Glomerular endothelial cell (primary cell): ENCODE data around the gene TTLL5. TPM values are rescaled to one million over a fixed set of nuclear protein-coding genes. Genes with fewer than 3 reads are reported as not detected.

Experiments used
- DNase-seq: peaks from one replicate; pipeline ENCODE4 v3.0.0-alpha.2; 2011; ENCODE audit warnings: low read depth, low spot score; ENCODE audit errors: extremely low read depth
- total RNA-seq: library from RNA; depleted of rRNA; stranded (reverse); fragments of >200 nt; gene quantifications from 2 replicates; pipeline ENCODE4 v1.2.3, GENCODE V29; 2015

Gene TTLL5
- total RNA-seq, 1 donor from 2014 or later: 59.5 TPM

GRCh38 chr14:75981426-75982265 is 320.6 kb downstream of the TTLL5 start, which contains the start of gene TGFB3:
Gene TGFB3 (minus strand): TSS chr14:75981995. CDS start chr14:75980893, 1,102 bp downstream.
- no peak for DNase-seq

GRCh38 chr14:75982266-75983018 is 321.4 kb downstream of the TTLL5 start:
- DNase-seq: no peak

GRCh38 chr14:75983019-75983358 is 321.9 kb downstream of the TTLL5 start:
- DNase-seq: no peak

- no peak for DNase-seq
Measured at GRCh38 chr14:75984674-75985073, 323.6 kb downstream of the TTLL5 start.

- no peak for DNase-seq
Measured at GRCh38 chr14:75985618-75986438, 324.8 kb downstream of the TTLL5 start, which contains the start of gene IFT43. Gene IFT43 (plus strand): TSS chr14:75985763. CDS start chr14:75985787, 24 bp downstream.

- no peak for DNase-seq
Measured at GRCh38 chr14:75986439-75986765, 325.4 kb downstream of the TTLL5 start.

- DNase-seq: no peak
Measured at GRCh38 chr14:75987201-75987970, 326.3 kb downstream of the TTLL5 start.

GRCh38 chr14:75989134-75989533 is 328.1 kb downstream of the TTLL5 start:
- peak; percentile 91 for DNase-seq

- no peak for DNase-seq
Measured at GRCh38 chr14:75990297-75990696, 329.3 kb downstream of the TTLL5 start.

GRCh38 chr14:75991753-75992152 is 330.7 kb downstream of the TTLL5 start:
- DNase-seq: no peak

- no peak for DNase-seq
Measured at GRCh38 chr14:75993567-75994041, 332.6 kb downstream of the TTLL5 start.

- DNase-seq: no peak
Measured at GRCh38 chr14:75995372-75996041, 334.5 kb downstream of the TTLL5 start.

GRCh38 chr14:75996488-75996887 is 335.4 kb downstream of the TTLL5 start:
- DNase-seq: no peak

GRCh38 chr14:75999511-76000190 is 338.6 kb downstream of the TTLL5 start:
- DNase-seq: no peak

- DNase-seq: no peak
Measured at GRCh38 chr14:76002383-76002782, 341.3 kb downstream of the TTLL5 start.
